AML-193 (cell line): ENCODE results near the gene TOMM7.
A peak's percentile ranks its signal among the peaks of the same experiment; 100 is the strongest.

ENCODE experiments used
- DNase-seq, 2 experiments: peaks; one replicate each; lab custom pipeline; 2025; lab: John Stamatoyannopoulos, UW

The TOMM7 gene

DNA sequence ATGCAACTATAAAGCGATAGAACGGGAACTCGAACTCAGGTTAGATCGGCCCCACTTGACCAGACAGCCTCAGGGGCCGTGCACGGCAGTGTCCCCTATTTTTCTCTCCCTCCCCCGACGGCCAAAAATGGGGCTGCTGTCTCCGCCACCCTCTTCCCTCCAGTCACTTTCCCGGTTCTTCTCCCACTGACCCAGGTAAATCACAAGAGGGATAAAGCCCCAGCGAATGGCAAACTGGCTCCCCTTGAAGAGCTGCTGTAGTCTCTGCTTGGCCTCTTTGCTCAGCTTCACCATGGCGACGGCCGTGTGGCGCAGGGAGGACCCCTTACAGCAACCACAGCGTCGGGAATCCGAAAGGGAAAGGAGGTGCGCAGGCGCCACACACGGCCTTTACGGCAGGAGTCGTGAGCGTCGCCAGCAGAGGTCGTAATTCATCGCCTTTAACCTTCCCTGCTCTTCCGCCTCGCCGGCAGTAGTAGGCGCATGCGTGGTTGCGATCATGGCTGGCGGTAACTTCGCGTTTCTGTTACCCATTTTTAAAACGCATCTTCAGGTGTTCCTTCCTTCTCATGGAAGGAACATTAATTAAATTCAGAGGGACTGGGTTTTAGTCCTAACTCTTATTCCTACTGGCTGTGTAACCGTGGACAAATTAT is at the start of gene TOMM7:
TSS of gene TOMM7 (minus strand) at position 364 of the 656 bp plus-strand sequence. CDS start at position 294, 70 bp downstream.
- peak; percentile 91 to 94 for DNase-seq

GRCh38 chr7:22872096-22872807 is 49.6 kb upstream of the TOMM7 start:
- no peak for DNase-seq

GRCh38 chr7:22871661-22872060 is 49.0 kb upstream of the TOMM7 start:
- DNase-seq = no peak

DNA sequence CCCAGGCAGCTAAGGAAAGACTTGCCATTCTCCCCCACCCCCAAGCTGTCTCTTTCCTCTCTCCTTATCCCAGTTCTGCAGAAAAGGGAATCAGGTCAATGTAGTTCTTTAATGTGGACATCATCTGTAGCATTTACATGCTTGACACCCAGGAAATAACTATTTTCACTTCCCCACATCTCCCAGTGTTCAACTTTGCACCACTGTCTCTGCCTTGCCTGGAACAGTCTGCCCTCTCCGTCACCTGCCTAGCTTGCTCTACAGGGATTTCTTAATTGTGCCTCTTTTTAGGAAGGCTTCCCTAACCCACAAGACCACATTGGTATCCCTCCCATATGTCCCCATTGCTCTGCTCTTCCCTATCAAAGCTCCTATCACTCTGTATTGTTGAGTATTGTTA is 45.9 kb upstream of the TOMM7 start:
- DNase-seq = no peak

GRCh38 chr7:22867589-22867988 is 44.9 kb upstream of the TOMM7 start:
- DNase-seq = no peak

GRCh38 chr7:22867003-22867402 is 44.4 kb upstream of the TOMM7 start:
- no peak for DNase-seq

DNA sequence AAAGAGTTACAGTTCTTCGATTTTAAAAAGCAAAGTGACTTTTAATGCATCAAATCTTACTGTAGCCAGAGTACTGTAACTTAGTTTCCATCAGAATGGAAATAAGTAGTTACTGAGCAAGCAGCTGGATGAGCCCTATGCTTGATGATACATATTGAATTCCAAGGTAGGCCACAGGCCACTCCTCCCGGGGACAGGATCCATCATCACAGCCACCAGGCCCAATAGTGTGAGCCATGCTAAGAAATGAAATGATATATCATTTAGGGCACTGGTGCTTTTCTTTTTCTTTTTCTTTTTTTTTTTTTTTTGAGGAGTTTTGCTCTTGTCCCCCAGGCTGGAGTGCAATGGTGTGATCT is 42.9 kb upstream of the TOMM7 start:
- no peak for DNase-seq

GRCh38 chr7:22864855-22865601 is 42.4 kb upstream of the TOMM7 start:
- no peak for DNase-seq

DNA sequence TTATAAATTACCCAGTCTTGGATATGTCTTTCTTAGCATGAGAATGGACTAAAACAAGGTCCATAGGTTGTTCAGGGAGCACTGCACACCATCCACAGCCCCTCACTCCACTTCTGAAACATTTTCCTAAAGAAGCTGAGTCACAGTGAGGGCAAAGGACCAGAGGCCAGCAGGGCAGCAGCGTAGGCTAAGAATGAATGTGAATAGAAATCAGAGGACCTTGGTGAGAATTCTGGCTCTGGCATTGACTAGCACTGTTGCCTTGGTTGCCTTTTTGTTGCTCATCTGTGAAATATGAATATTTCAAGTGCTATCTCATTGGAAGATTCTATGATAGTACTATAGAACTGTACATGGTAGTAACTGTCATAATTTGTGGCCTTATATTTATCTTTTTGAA is 41.7 kb upstream of the TOMM7 start:
- no peak for DNase-seq

GRCh38 chr7:22863156-22863899 is 40.7 kb upstream of the TOMM7 start:
- DNase-seq = no peak

DNA sequence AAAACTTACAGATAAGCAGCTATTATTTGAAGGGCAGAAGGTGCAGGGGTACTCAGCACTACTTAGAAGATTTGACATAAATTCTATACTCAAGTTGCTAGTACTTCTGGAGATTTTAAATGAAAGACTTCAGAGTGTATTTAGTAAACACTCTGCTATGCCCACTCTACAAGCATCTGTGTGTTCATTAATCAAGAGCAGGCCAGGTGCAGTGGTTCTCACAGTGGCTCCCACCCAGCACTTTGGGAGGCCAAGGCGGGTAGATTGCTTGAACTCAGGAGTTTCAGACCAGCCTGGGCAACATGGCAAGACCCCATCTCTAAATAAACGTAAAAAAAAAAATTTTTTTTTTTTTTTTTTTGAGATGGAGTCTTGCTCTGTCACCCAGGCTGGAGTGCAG is 38.9 kb upstream of the TOMM7 start:
- no peak for DNase-seq

DNA sequence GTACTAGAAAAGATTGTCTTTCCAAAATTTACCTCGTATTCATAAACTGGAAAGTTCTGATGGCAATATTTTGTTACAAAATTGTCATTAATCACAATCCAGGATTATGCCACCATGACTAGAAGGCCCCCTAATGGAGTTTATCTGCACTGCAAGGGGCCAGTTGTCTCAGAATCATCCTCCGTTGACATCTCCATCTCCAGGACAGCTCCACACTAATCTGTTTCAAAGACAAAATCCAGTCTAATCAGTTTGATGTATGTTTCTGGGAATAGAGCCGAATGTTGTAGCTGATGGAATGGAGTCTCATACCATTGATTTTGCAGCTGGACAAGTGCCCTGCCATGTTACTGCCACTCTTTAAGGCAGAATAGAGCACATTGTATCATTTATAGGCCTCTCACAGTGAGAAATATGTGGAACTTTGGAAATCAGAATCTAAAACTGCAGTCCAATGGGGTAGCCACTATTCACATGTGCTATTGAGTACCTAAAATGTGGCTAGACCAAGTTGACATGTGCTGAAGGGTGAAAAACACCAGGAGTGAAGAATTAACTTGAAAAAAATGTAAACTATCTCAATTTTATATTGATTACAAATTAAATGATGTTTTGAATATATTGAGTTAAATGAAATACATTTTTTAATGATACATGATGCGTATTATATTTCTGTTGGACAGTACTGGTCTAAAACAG is 38.3 kb upstream of the TOMM7 start:
- peak in 1 of 2 experiments; percentile 13 for DNase-seq

DNA sequence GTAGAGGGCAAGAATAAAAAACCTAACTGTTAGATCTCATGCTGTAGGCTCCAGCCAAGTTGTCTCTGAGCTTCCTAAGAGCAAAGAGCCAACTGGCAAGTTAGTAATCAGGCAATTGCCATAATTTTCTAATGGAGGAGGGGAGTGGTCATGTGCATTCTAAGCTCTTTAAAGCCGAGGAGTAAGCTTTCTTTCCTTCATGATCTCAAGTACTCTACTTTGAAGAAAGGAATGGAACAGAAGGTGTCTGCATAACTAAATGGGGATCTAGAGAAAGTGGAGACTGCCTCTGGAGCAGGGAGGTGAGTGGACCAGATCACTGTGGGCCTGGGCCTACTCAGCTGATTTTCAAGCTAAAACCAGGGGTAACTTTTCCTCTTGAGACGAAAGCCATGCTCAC is 37.7 kb upstream of the TOMM7 start:
- DNase-seq = no peak

- no peak for DNase-seq
Observed at GRCh38 chr7:22859641-22860290, 37.1 kb upstream of the TOMM7 start.

DNA sequence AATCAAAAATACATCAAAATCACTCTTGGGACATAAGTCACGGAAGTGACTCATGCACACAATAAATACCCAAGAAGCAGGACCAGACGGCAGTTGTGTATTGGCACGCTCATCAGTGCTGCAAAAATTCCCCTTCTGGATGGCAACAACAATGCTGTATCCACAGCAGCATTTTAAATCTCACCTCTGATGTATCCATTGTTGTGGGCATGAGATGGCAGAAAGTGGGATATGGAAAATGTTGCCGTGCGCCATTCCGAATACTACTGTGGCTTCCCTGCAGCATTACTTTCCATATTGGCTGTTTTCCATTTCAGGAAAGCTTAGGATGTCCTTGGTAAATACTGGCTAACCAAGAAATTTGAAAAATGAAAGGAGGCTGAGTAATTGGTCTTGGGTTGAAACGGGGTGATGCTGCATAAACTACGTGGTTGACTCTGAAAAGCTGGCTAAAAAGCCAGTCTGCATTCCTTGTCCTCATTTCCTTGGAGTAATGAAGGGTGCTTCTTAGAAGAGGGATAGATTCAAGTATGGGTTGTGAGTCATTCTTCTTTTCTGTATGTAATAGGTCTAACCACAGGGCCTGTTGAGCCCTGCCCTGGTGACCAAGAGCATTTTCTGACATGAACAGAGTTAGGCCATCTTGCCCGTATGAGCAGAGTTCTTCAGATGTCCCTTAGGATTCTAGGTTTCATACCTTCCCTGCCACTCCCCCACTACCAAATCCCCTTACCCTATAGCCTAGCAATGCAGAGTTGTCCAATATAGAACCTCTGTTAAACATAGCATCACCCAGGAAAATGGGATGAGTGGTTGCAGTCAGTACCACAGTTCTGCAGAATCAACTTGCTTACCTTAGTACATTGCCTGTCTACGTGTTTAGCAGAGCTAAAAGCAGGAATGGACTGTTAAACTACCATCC is 36.3 kb upstream of the TOMM7 start:
- DNase-seq = peak; percentile 29 to 39

DNA sequence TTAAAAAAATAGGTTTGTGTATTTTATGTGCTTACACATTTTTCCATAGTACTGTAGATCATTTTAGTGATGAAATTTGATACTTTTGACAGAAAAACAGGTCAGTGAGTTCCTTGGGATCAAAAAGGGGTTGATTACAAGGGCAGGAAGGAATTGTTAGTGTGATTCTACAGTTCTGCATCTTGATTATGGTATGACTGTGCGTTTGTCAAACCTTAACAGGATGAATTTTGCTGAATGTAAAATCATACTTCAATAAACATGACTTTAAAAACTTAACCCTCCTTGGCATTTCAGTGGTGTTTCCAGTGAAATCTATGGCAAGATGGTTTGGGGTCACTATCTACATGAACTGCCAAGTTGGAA is 35.6 kb upstream of the TOMM7 start:
- DNase-seq = no peak

DNA sequence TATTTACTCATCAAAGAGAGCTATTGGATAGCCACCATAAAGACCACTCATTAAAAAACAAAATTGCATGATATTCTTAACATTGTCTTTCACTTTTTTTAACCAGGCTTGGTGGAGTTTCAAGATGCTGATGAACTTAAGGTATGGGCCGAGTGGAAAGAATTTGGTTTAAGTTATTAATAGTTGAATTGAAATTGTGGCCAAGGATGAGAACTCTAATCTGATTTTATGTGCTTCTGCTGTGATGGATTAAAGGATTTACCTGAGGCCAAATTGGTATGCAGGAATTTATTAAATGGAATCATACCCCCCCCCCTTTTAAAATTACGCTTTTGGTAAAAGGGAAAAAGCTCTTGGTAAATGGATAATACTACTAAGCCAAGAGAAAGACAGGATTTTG is 33.8 kb upstream of the TOMM7 start:
- DNase-seq = no peak

DNA sequence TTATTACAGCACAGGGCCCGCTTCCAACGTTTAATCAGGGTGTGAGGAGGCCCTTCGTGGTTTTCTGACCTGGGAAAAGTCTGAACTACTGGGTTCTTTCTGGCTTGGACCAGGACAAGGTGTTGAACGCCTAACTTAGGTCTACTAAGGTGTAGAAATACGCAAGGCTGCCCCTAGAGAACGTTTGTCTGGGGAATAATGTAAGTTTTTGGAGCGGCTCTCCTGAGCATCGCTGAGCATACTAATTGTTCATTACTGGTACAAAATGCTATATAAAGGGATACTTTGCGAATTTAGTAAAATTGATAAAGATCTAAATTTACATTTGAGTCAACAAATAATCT is 32.4 kb upstream of the TOMM7 start:
- no peak for DNase-seq

DNA sequence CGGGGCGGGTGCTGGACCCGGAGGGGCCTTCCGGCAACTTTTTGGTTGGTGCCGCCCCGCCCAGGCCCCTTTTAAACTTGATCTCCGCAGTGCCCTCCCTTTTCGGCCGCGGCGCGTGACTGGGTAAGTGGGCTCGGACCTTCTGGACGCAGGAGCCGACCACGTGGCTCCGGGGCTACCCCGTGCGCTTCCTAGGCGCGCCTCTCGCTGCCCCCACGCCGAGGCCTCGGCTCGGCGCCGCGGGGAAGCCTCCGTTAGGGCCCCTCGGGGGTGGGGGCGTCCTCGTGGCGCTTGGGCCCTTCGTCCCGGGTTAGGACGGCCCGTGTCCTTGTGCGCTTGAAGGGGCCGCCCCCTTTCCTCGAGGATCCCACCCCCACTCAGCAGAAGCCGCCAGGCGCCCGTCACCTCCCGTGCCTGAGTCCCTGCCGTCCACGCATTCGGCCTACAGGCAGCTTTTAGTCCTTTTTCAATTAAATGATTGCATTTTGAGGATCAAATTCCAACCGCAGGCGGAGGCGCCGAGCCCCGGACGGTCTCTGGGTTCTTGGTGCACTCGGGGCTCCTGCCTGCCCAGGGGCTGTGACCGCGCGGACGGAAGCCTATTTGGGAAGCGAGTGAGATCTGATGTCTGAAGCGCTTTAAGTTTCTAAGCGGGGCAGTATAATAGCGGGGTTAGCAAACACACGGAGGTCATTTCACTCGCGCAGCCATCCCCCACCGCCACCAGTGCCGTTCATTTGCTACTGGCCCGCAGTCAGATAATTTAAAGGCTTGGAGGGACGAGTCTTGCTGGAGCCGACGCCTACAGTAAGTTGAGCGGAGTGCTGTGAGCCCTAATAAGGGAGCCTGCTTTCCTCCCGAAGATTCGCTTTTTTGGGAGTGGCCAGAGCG is 31.8 kb upstream of the TOMM7 start:
- peak; percentile 77 to 87 for DNase-seq
